Measurements from ENCODE around the gene VRK1. TPM values are rescaled to one million over a fixed set of nuclear protein-coding genes. Genes with fewer than 3 reads are reported as not detected.

Gene VRK1
- total and polyA plus RNA-seq, 10 of the 15 experiments (the other 5 are each of a cell fraction or from before 2014, with no cell fraction given): 50.9 to 137 (median 84.7) TPM

- Histone ChIP-seq H3K9me3 (replicated peaks; ENCODE audit: control insufficient read depth, insufficient read depth, low read length) (no peaks in the 10 kb centered on the region), H3K27me3 (replicated peaks in 1 of 2; ENCODE audit: control insufficient read depth in 2 of 2, insufficient read depth in 2 of 2, low read length in 1 of 2) (peaks cover 0 to 2% of the 10 kb centered on the region in 2 experiments; a peak in 1 of 4 replicates), H3K9ac (ENCODE audit: control insufficient read depth, insufficient read depth, low read length) (no peak overlapping the region), H3K4me1 (ENCODE audit: control insufficient read depth, insufficient read depth, low read length) (no peaks in the 10 kb centered on the region; the same call in 1 of the 2 replicates), H3K36me3 (ENCODE audit: control insufficient read depth in 2 of 2, insufficient read depth in 2 of 2, low read length in 1 of 2) (no peaks in the 10 kb centered on the region), H3K79me2 (ENCODE audit: control insufficient read depth, insufficient read depth, low read length) (no peaks in the 10 kb centered on the region), H3K4me3 (no peak overlapping the region), H3K27ac (ENCODE audit: control insufficient read depth, insufficient read depth) (no peak overlapping the region), H4K20me1 (ENCODE audit: control insufficient read depth, insufficient read depth) (no peaks in the 10 kb centered on the region), H3K4me2 (ENCODE audit: control insufficient read depth, insufficient read depth) (no peak overlapping the region), H2AFZ (ENCODE audit: control insufficient read depth, low read depth, low read length) (no peak overlapping the region)
- 9% methylated on average over 1 of the region's 1 CpG for WGBS (ENCODE audit: insufficient coverage, insufficient replicate concordance, low lambda C conversion rate, missing lambda C conversion rate)
- CTCF ChIA-PET: interaction anchor here (1.0 kb wide), 1 partner anchor 33 kb away, joined by 3 read pairs; no protein-coding TSS in a partner anchor
- no TSS peak for BruUV-seq (replicated peaks)
- intact Hi-C loops (cut with micrococcal nuclease; ENCODE audit: unreplicated experiment): no loop called here
- in situ Hi-C loops (cut with MboI): no loop called here
- FAIRE-seq: no peak
- no peak for ATAC-seq
- no peak for DNase-seq (ENCODE audit: low read depth, low spot score)
- RAD21 ChIA-PET (ENCODE audit: unreplicated experiment): interaction anchor here (3.1 kb wide), 1 partner anchor 62 kb away, joined by 9 read pairs; no protein-coding TSS in a partner anchor
- POLR2A ChIA-PET: no interaction called here
- SMC1A ChIA-PET (ENCODE audit: uncharacterized antibody, unreplicated experiment): interaction anchor here (0.8 kb wide), 1 partner anchor 42 kb away, joined by 3 read pairs; no protein-coding TSS in a partner anchor
- TF ChIP-seq ZBTB11 (CRISPR knock-in tag; IDR thresholded peaks at IDR 0.05) (no peak), TARDBP (IDR thresholded peaks at IDR 0.05; ENCODE audit: borderline replicate concordance) (no peak), RELB (IDR thresholded peaks at IDR 0.05; ENCODE audit: low read depth) (no peak), E4F1 (IDR thresholded peaks at IDR 0.05; ENCODE audit: borderline replicate concordance, partially characterized antibody) (no peak), EGR1 (IDR thresholded peaks at IDR 0.05; ENCODE audit: borderline replicate concordance in 1 of 2, low read depth in 2 of 2, low read length in 2 of 2) (no peak), BACH1 (IDR thresholded peaks at IDR 0.05; ENCODE audit: borderline replicate concordance) (no peak), IKZF2 (IDR thresholded peaks at IDR 0.05) (no peak), ELK1 (IDR thresholded peaks at IDR 0.05; ENCODE audit: low read depth, low read length) (no peak), SREBF2 (IDR thresholded peaks at IDR 0.05; ENCODE audit: low read length) (no peak)
- TF ChIP-seq, protein P1, sequence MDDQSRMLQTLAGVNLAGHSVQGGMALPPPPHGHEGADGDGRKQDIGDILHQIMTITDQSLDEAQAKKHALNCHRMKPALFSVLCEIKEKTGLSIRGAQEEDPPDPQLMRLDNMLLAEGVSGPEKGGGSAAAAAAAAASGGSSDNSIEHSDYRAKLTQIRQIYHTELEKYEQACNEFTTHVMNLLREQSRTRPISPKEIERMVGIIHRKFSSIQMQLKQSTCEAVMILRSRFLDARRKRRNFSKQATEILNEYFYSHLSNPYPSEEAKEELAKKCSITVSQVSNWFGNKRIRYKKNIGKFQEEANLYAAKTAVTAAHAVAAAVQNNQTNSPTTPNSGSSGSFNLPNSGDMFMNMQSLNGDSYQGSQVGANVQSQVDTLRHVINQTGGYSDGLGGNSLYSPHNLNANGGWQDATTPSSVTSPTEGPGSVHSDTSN (IDR thresholded peaks at IDR 0.05; ENCODE audit: insufficient replicate concordance, low read depth, low read length): no peak
- TF ChIP-seq, protein P2, sequence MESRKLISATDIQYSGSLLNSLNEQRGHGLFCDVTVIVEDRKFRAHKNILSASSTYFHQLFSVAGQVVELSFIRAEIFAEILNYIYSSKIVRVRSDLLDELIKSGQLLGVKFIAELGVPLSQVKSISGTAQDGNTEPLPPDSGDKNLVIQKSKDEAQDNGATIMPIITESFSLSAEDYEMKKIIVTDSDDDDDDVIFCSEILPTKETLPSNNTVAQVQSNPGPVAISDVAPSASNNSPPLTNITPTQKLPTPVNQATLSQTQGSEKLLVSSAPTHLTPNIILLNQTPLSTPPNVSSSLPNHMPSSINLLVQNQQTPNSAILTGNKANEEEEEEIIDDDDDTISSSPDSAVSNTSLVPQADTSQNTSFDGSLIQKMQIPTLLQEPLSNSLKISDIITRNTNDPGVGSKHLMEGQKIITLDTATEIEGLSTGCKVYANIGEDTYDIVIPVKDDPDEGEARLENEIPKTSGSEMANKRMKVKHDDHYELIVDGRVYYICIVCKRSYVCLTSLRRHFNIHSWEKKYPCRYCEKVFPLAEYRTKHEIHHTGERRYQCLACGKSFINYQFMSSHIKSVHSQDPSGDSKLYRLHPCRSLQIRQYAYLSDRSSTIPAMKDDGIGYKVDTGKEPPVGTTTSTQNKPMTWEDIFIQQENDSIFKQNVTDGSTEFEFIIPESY (IDR thresholded peaks at IDR 0.05): no peak
These were observed 6.5 kb upstream of the VRK1 start for GRCh38 chr14:96790706-96791105.

Measured in GM12878 (cell line).